Right renal pelvis (tissue), 4 donors: ENCODE measurements around the gene MEGF9. TPM values are rescaled to one million over a fixed set of nuclear protein-coding genes. Genes with fewer than 3 reads are reported as not detected.
"Not testable (repeated sequence)": the region's sequence is repeated elsewhere in the genome, so short reads cannot be mapped to it uniquely, and the experiment has no call there.

ENCODE experiments used
- DNase-seq, 4 donors: peaks; one replicate each; pipeline ENCODE4 v3.0.0-alpha.2; 2013; ENCODE audit warnings: low read depth in 4 of 4, low spot score in 3 of 4, missing footprints in 1 of 4
- polyA plus RNA-seq, 4 donors: library from polyadenylated mRNA; unstranded; fragments of 120-200 nt; gene quantifications; one replicate each; pipeline ENCODE4 v1.2.1, GENCODE V29; 2013; ENCODE audit not compliant: insufficient read length in 4 of 4

The MEGF9 gene
- polyA plus RNA-seq, 4 donors, result 17.7 to 23.6 (median 21.4) TPM

GRCh38 chr9:120628925-120629497 is 85.3 kb downstream of the MEGF9 start:
- not testable (repeated sequence) for DNase-seq

- no peak for DNase-seq
Measured at GRCh38 chr9:120628207-120628924, 85.9 kb downstream of the MEGF9 start.

GRCh38 chr9:120627073-120627472 is 87.2 kb downstream of the MEGF9 start:
- no peak for DNase-seq

GRCh38 chr9:120626512-120626911 is 87.8 kb downstream of the MEGF9 start:
- no peak for DNase-seq

- DNase-seq, result no peak
Measured at GRCh38 chr9:120625222-120625621, 89.0 kb downstream of the MEGF9 start.

GRCh38 chr9:120622790-120623189 is 91.5 kb downstream of the MEGF9 start:
- DNase-seq, result no peak

- DNase-seq, result no peak
Measured at GRCh38 chr9:120621941-120622340, 92.3 kb downstream of the MEGF9 start.

- peak; percentile 38 to 54 (median 50) for DNase-seq
Measured at GRCh38 chr9:120619751-120620655, 94.3 kb downstream of the MEGF9 start.

- DNase-seq, result no peak
Measured at GRCh38 chr9:120616966-120617935, 97.0 kb downstream of the MEGF9 start.

GRCh38 chr9:120612218-120612617 is 102.1 kb downstream of the MEGF9 start:
- no peak for DNase-seq

GRCh38 chr9:120611690-120612068 is 102.6 kb downstream of the MEGF9 start:
- no peak for DNase-seq

GRCh38 chr9:120610975-120611689 is 103.1 kb downstream of the MEGF9 start:
- no peak for DNase-seq

- no peak for DNase-seq
Measured at GRCh38 chr9:120609636-120610035, 104.6 kb downstream of the MEGF9 start.

GRCh38 chr9:120608421-120608820 is 105.8 kb downstream of the MEGF9 start:
- DNase-seq, result no peak

GRCh38 chr9:120603591-120603990 is 110.7 kb downstream of the MEGF9 start:
- DNase-seq, result no peak

GRCh38 chr9:120603010-120603409 is 111.3 kb downstream of the MEGF9 start:
- DNase-seq, result no peak

GRCh38 chr9:120593955-120594277 is 120.4 kb downstream of the MEGF9 start:
- no peak for DNase-seq

GRCh38 chr9:120593250-120593954 is 120.9 kb downstream of the MEGF9 start:
- DNase-seq, result peak in 1 of 4 donors; percentile 5

GRCh38 chr9:120592210-120592609 is 122.1 kb downstream of the MEGF9 start:
- DNase-seq, result no peak
